H1 (cell line): Measurements from ENCODE around the gene DDI1. TPM values are rescaled to one million over a fixed set of nuclear protein-coding genes. Genes with fewer than 3 reads are reported as not detected.

Experiments
- polyA plus RNA-seq, 7 experiments: library from polyadenylated mRNA; depleted of rRNA in 3 of 7; stranded (reverse) in 5 of 7; unstranded in 2 of 7; fragments of >200 nt in 5 of 7; fragments of 200-250 nt in 2 of 7; gene quantifications; 1 replicate in 5 of 7; 2 replicates in 1 of 7; 4 replicates in 1 of 7; pipeline versions ENCODE4 v1.2.1 to v1.2.3, GENCODE V29; 2011 to 2013; ENCODE audit warnings: missing spikeins in 2 of 7, mixed read lengths in 2 of 7
- total RNA-seq: library from RNA; stranded (reverse); fragmentation: NEBNext Ultra II Directional; extraction: Animal tissue kit (Norgen Biotek cat#: 25700); gene quantifications from 2 replicates; pipeline ENCODE4 v1.2.1, GENCODE V29; 2021
- TF ChIP-seq, protein P1 (sequence below): fragments of 300-600 bp; sonication (generic); IDR thresholded peaks from 2 replicates; pipeline ENCODE4 v1.7.1; 2012; ENCODE audit warnings: low read length, moderate library complexity, mild to moderate bottlenecking, inconsistent platforms; ENCODE audit not compliant: insufficient replicate concordance

DDI1 gene
- total and polyA plus RNA-seq, 2 of the 8 experiments (the other 6 are each of a cell fraction or from before 2014, with no cell fraction given) = not detected

GRCh38 chr11:103988595-103988969 is 47.9 kb upstream of the DDI1 start (continued):
- TF ChIP-seq, protein P1, sequence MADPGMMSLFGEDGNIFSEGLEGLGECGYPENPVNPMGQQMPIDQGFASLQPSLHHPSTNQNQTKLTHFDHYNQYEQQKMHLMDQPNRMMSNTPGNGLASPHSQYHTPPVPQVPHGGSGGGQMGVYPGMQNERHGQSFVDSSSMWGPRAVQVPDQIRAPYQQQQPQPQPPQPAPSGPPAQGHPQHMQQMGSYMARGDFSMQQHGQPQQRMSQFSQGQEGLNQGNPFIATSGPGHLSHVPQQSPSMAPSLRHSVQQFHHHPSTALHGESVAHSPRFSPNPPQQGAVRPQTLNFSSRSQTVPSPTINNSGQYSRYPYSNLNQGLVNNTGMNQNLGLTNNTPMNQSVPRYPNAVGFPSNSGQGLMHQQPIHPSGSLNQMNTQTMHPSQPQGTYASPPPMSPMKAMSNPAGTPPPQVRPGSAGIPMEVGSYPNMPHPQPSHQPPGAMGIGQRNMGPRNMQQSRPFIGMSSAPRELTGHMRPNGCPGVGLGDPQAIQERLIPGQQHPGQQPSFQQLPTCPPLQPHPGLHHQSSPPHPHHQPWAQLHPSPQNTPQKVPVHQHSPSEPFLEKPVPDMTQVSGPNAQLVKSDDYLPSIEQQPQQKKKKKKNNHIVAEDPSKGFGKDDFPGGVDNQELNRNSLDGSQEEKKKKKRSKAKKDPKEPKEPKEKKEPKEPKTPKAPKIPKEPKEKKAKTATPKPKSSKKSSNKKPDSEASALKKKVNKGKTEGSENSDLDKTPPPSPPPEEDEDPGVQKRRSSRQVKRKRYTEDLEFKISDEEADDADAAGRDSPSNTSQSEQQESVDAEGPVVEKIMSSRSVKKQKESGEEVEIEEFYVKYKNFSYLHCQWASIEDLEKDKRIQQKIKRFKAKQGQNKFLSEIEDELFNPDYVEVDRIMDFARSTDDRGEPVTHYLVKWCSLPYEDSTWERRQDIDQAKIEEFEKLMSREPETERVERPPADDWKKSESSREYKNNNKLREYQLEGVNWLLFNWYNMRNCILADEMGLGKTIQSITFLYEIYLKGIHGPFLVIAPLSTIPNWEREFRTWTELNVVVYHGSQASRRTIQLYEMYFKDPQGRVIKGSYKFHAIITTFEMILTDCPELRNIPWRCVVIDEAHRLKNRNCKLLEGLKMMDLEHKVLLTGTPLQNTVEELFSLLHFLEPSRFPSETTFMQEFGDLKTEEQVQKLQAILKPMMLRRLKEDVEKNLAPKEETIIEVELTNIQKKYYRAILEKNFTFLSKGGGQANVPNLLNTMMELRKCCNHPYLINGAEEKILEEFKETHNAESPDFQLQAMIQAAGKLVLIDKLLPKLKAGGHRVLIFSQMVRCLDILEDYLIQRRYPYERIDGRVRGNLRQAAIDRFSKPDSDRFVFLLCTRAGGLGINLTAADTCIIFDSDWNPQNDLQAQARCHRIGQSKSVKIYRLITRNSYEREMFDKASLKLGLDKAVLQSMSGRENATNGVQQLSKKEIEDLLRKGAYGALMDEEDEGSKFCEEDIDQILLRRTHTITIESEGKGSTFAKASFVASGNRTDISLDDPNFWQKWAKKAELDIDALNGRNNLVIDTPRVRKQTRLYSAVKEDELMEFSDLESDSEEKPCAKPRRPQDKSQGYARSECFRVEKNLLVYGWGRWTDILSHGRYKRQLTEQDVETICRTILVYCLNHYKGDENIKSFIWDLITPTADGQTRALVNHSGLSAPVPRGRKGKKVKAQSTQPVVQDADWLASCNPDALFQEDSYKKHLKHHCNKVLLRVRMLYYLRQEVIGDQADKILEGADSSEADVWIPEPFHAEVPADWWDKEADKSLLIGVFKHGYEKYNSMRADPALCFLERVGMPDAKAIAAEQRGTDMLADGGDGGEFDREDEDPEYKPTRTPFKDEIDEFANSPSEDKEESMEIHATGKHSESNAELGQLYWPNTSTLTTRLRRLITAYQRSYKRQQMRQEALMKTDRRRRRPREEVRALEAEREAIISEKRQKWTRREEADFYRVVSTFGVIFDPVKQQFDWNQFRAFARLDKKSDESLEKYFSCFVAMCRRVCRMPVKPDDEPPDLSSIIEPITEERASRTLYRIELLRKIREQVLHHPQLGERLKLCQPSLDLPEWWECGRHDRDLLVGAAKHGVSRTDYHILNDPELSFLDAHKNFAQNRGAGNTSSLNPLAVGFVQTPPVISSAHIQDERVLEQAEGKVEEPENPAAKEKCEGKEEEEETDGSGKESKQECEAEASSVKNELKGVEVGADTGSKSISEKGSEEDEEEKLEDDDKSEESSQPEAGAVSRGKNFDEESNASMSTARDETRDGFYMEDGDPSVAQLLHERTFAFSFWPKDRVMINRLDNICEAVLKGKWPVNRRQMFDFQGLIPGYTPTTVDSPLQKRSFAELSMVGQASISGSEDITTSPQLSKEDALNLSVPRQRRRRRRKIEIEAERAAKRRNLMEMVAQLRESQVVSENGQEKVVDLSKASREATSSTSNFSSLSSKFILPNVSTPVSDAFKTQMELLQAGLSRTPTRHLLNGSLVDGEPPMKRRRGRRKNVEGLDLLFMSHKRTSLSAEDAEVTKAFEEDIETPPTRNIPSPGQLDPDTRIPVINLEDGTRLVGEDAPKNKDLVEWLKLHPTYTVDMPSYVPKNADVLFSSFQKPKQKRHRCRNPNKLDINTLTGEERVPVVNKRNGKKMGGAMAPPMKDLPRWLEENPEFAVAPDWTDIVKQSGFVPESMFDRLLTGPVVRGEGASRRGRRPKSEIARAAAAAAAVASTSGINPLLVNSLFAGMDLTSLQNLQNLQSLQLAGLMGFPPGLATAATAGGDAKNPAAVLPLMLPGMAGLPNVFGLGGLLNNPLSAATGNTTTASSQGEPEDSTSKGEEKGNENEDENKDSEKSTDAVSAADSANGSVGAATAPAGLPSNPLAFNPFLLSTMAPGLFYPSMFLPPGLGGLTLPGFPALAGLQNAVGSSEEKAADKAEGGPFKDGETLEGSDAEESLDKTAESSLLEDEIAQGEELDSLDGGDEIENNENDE = no peak
